ENCODE measurements around the gene ELOVL6.

GRCh38 chr4:110073053-110073845, 125.2 kb downstream of the ELOVL6 start:
- no peak for TF ChIP-seq BRF2 (IDR thresholded peaks at IDR 0.05; ENCODE audit: borderline replicate concordance, insufficient read depth, insufficient read length)
- no peak for TF ChIP-seq CTCF (IDR thresholded peaks at IDR 0.05 in 2 of 3, conservative IDR thresholded peaks at IDR 0.05 in 1 of 3; ENCODE audit: insufficient read depth in 2 of 3, low read depth in 1 of 3, low read length in 3 of 3)
- no peak for TF ChIP-seq ZNF436 (CRISPR knock-in tag; IDR thresholded peaks at IDR 0.05)
- no peak for TF ChIP-seq BRCA1 (IDR thresholded peaks at IDR 0.05)
- no peak for TF ChIP-seq BRCA1 (CRISPR knock-in tag; IDR thresholded peaks at IDR 0.05)
- no peak for TF ChIP-seq CEBPB (tag; IDR thresholded peaks at IDR 0.05)
- TF ChIP-seq HMGXB4 (CRISPR knock-in tag; IDR thresholded peaks at IDR 0.05): no peak
- no peak for TF ChIP-seq ZNF830 (CRISPR knock-in tag; IDR thresholded peaks at IDR 0.05)
- TF ChIP-seq CREB1 (IDR thresholded peaks at IDR 0.05): no peak
- no peak for TF ChIP-seq CREB1 (CRISPR knock-in tag; IDR thresholded peaks at IDR 0.05)
